Measurements from ENCODE around the gene FGFBP2. TPM values are rescaled to one million over a fixed set of nuclear protein-coding genes. Genes with fewer than 3 reads are reported as not detected.

Gene FGFBP2
- total and polyA plus RNA-seq, 2 experiments from 2014 or later: 0.18 to 0.56 TPM

- Mint-ChIP-seq H3K36me3 (ENCODE audit: low read depth) (no peaks in the 10 kb centered on the region), H3K4me3 (no peak overlapping the region), H3K9me3 (no peaks in the 10 kb centered on the region), H3K4me1 (peaks cover 10% of the 10 kb centered on the region), H3K27me3 (ENCODE audit: insufficient read depth, low read depth, poor library complexity) (peaks cover 7% of the 10 kb centered on the region), H3K27ac (no peak overlapping the region)
- Histone ChIP-seq H3F3A (replicated peaks; ENCODE audit: low read depth) (no peaks in the 10 kb centered on the region), H3K9me2 (ENCODE audit: insufficient read depth) (peaks cover 7% of the 10 kb centered on the region; the same call in 1 of the 2 replicates), H4K20me1 (replicated peaks; ENCODE audit: insufficient read depth) (no peaks in the 10 kb centered on the region), H3K4me1 (ENCODE audit: insufficient read depth) (no peaks in the 10 kb centered on the region), H3K27ac (ENCODE audit: low read depth) (no peak overlapping the region), H3K36me3 (ENCODE audit: insufficient read depth) (no peaks in the 10 kb centered on the region), H3K4me3 (no peak overlapping the region), H3K27me3 (ENCODE audit: insufficient read depth) (no peaks in the 10 kb centered on the region), H3K79me2 (replicated peaks; ENCODE audit: insufficient read depth) (no peaks in the 10 kb centered on the region), H2AFZ (no peak overlapping the region), H3K4me2 (no peak overlapping the region)
- ATAC-seq (no peak), DNase-seq (ENCODE audit: low spot score) (no peak)
- TF ChIP-seq POLR2AphosphoS5 (IDR thresholded peaks at IDR 0.05; ENCODE audit: low read depth) (no peak), ZNF114 (CRISPR knock-in tag; IDR thresholded peaks at IDR 0.05) (no peak), ZNF462 (CRISPR knock-in tag; IDR thresholded peaks at IDR 0.05) (no peak), ZNF331 (CRISPR knock-in tag; IDR thresholded peaks at IDR 0.05; ENCODE audit: low read depth) (no peak), EZH2 (IDR thresholded peaks at IDR 0.05; ENCODE audit: low read depth, unreplicated experiment) (no peak), EZH2phosphoT487 (IDR thresholded peaks at IDR 0.05; ENCODE audit: unreplicated experiment) (no peak), NANOG (IDR thresholded peaks at IDR 0.05; ENCODE audit: borderline replicate concordance) (no peak), JUNB (IDR thresholded peaks at IDR 0.05; ENCODE audit: unreplicated experiment) (no peak), CREB1 (CRISPR knock-in tag; IDR thresholded peaks at IDR 0.05; ENCODE audit: low read depth) (no peak), STAT1 (IDR thresholded peaks at IDR 0.05; ENCODE audit: unreplicated experiment) (no peak), REST (IDR thresholded peaks at IDR 0.05; ENCODE audit: unreplicated experiment) (no peak), CTCF (conservative IDR thresholded peaks at IDR 0.05; ENCODE audit: low read depth in 2 of 2) (no peak), ETS1 (IDR thresholded peaks at IDR 0.05) (no peak)
These were observed 27.2 kb downstream of the FGFBP2 start for GRCh38 chr4:15935504-15936402.
